Transverse colon (tissue), 4 donors: ENCODE data around the gene TTYH3.

ENCODE experiments used
- POLR2A ChIP-seq: fragments of 450-650 bp; IDR thresholded peaks from one replicate; pipeline ENCODE4 v1.6.1; 2016; ENCODE audit warnings: antibody characterized with exemption, mild to moderate bottlenecking, moderate library complexity
- POLR2AphosphoS5 ChIP-seq, 3 donors: sonication (generic); formaldehyde crosslinking; IDR thresholded peaks; one replicate each; pipeline ENCODE4 v1.6.1; 2016; ENCODE audit warnings: antibody characterized with exemption in 3 of 3
- TF ChIP-seq, protein P1 (sequence below), 5 experiments: fragments of 200-600 bp in 3 of 5; fragments of 450-650 bp in 2 of 5; sonication (generic) in 3 of 5; IDR thresholded peaks; 1 replicate in 2 of 5; 2 replicates in 3 of 5; pipeline ENCODE4 v1.5.1; 2016 to 2017; ENCODE audit warnings: antibody characterized with exemption in 5 of 5, inconsistent platforms in 3 of 5, mild to moderate bottlenecking in 2 of 5, moderate library complexity in 1 of 5

DNA sequence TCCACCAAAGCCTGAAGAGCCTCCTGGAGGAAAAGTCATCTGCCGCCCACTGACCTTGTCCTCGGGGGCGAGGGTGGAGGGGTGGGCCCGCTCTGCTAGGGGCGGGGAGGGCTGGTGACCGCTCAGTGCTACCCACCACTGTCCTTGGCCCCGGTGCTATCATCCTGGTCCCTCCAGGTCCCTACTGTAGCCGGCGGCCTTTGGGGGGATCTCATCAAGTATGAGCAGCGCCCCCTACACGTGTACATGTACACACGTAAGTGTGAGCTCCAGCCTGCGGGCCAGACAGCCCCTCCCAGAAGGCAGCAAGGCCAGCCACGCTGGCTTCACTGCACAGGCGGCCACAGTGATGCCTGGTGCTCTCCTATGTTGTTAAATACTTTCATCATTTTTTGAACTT is 19.6 kb downstream of the TTYH3 start:
- TF ChIP-seq POLR2A (no peak), POLR2AphosphoS5 (IDR thresholded peaks at IDR 0.05) (no peak)
- TF ChIP-seq, protein P1, sequence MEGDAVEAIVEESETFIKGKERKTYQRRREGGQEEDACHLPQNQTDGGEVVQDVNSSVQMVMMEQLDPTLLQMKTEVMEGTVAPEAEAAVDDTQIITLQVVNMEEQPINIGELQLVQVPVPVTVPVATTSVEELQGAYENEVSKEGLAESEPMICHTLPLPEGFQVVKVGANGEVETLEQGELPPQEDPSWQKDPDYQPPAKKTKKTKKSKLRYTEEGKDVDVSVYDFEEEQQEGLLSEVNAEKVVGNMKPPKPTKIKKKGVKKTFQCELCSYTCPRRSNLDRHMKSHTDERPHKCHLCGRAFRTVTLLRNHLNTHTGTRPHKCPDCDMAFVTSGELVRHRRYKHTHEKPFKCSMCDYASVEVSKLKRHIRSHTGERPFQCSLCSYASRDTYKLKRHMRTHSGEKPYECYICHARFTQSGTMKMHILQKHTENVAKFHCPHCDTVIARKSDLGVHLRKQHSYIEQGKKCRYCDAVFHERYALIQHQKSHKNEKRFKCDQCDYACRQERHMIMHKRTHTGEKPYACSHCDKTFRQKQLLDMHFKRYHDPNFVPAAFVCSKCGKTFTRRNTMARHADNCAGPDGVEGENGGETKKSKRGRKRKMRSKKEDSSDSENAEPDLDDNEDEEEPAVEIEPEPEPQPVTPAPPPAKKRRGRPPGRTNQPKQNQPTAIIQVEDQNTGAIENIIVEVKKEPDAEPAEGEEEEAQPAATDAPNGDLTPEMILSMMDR (IDR thresholded peaks at IDR 0.05), result no peak
